Loucy (cell line): ENCODE measurements around the gene SGO2.
"Not testable (repeated sequence)": the region's sequence is repeated elsewhere in the genome, so short reads cannot be mapped to it uniquely, and the experiment has no call there.

Source experiments
- CTCF ChIP-seq: fragments of 200-600 bp; sonication (generic); conservative IDR thresholded peaks from 2 replicates; pipeline ENCODE4 v1.5.1; 2014; ENCODE audit warnings: mild to moderate bottlenecking, antibody characterized with exemption, low read length
- EZH2phosphoT487 ChIP-seq: fragments of 200-600 bp; IDR thresholded peaks from 2 replicates; pipeline ENCODE4 v1.6.1; 2018; ENCODE audit warnings: antibody characterized with exemption, mild to moderate bottlenecking, moderate library complexity, borderline replicate concordance

- not testable (repeated sequence) for TF ChIP-seq CTCF, EZH2phosphoT487
Measured at GRCh38 chr2:200566596-200566995, 40.6 kb downstream of the SGO2 start.
